Common myeloid progenitor, CD34-positive (primary cell): Measurements from ENCODE around the gene SLCO2B1.

Experiments used
- CTCF ChIA-PET: fragments of 350-600 bp; sonication (Branson Sonifier 250); formaldehyde crosslinking; loops from one replicate; lab custom pipeline; 2021; ENCODE audit warnings: antibody characterized with exemption; lab: Charles Lee
- POLR2A ChIA-PET: fragments of 350-600 bp; sonication (Branson Sonifier 250); formaldehyde crosslinking; loops from one replicate; lab custom pipeline; 2021; ENCODE audit warnings: antibody characterized with exemption; lab: Charles Lee
- DNase-seq, 3 donors: peaks; one replicate each; pipeline versions ENCODE4 v3.0.0 to v3.0.0-alpha.2; 2013
- H3K27ac ChIP-seq, 2 experiments: 1 replicate in 1 of 2; 2 replicates in 1 of 2; pipeline ENCODE4 v1.7.0; 2013; ENCODE audit warnings: inconsistent platforms in 2 of 2, low read length in 2 of 2, mild to moderate bottlenecking in 2 of 2, low read depth in 1 of 2, moderate library complexity in 1 of 2; ENCODE audit not compliant: severe bottlenecking in 2 of 2, insufficient read depth in 1 of 2, poor library complexity in 1 of 2
- H3K27me3 ChIP-seq, 5 experiments: replicated peaks in 2 of 5; 1 replicate in 3 of 5; 2 replicates in 2 of 5; pipeline versions ENCODE4 v1.6.1 to v1.7.0; 2013; ENCODE audit warnings: low read length in 4 of 5, mild to moderate bottlenecking in 2 of 5, moderate library complexity in 2 of 5, inconsistent platforms in 1 of 5; ENCODE audit not compliant: insufficient read depth in 5 of 5, control insufficient read depth in 4 of 5
- H3K36me3 ChIP-seq, 4 experiments: 1 replicate in 2 of 4; 2 replicates in 2 of 4; pipeline versions ENCODE4 v1.6.1 to v1.7.0; 2013; ENCODE audit warnings: low read length in 3 of 4, control low read depth in 1 of 4, mild to moderate bottlenecking in 1 of 4; ENCODE audit not compliant: control insufficient read depth in 4 of 4, insufficient read depth in 4 of 4
- H3K4me1 ChIP-seq, 4 experiments: 1 replicate in 3 of 4; 2 replicates in 1 of 4; pipeline versions ENCODE4 v1.6.1 to v1.7.1; 2013; ENCODE audit warnings: low read length in 3 of 4, mild to moderate bottlenecking in 3 of 4, control low read depth in 1 of 4, inconsistent platforms in 1 of 4, moderate library complexity in 1 of 4; ENCODE audit not compliant: control insufficient read depth in 4 of 4, insufficient read depth in 4 of 4; ENCODE audit errors: control extremely low read depth in 1 of 4
- H3K4me3 ChIP-seq, 7 experiments: 1 replicate in 4 of 7; 2 replicates in 3 of 7; pipeline versions ENCODE4 v1.5.1 to v1.7.0; 2013; ENCODE audit warnings: mild to moderate bottlenecking in 7 of 7, low read length in 6 of 7, moderate library complexity in 6 of 7, inconsistent platforms in 2 of 7, low read depth in 2 of 7, control low read depth in 1 of 7; ENCODE audit not compliant: insufficient read depth in 4 of 7, control insufficient read depth in 1 of 7; ENCODE audit errors: extremely low read depth in 1 of 7
- H3K9me3 ChIP-seq, 5 experiments: 1 replicate in 4 of 5; 2 replicates in 1 of 5; pipeline versions ENCODE4 v1.6.1 to v1.7.1; 2013; ENCODE audit warnings: low read length in 4 of 5, mild to moderate bottlenecking in 2 of 5, inconsistent platforms in 1 of 5, low read depth in 1 of 5, moderate library complexity in 1 of 5; ENCODE audit not compliant: control insufficient read depth in 4 of 5, insufficient read depth in 2 of 5; ENCODE audit errors: control extremely low read depth in 1 of 5
- WGBS: methylation state at CpG from one replicate; pipeline ENCODE4 v1.1.5; 2013; ENCODE audit not compliant: insufficient coverage; 5-methylcytosine and 5-hydroxymethylcytosine counted together

Gene SLCO2B1

GRCh38 chr11:75238595-75239440, 87.9 kb downstream of the SLCO2B1 start:
- WGBS, result 93% methylated on average over 8 of the region's 9 CpGs
- CTCF ChIA-PET, result interaction anchor here (1.1 to 15.7 kb wide), 5 partner anchors 10 to 102 kb away, joined by 3 to 239 read pairs (median 3); partner anchors contain the start of gene SLCO2B1

GRCh38 chr11:75239531-75240290, 88.8 kb downstream of the SLCO2B1 start:
- POLR2A ChIA-PET, result no interaction called here
- H3K4me3 ChIP-seq, result no peak overlapping the region
- H3K36me3 ChIP-seq, result no peaks in the 10 kb centered on the region
- H3K4me1 ChIP-seq, result peaks cover 0 to 21% (median 18%) of the 10 kb centered on the region in 4 experiments
- WGBS, result 57% methylated on average over 10 of the region's 10 CpGs
- no peak for DNase-seq
- peaks cover 0 to 69% (median 47%) of the 10 kb centered on the region in 5 experiments for H3K27me3 ChIP-seq
- CTCF ChIA-PET, result interaction anchor here (1.0 to 15.7 kb wide), 5 partner anchors 9 to 96 kb away, joined by 3 to 239 read pairs (median 3); partner anchors contain the start of gene SLCO2B1
- no peaks in the 10 kb centered on the region for H3K9me3 ChIP-seq
- H3K27ac ChIP-seq, result no peak overlapping the region

More at GRCh38 chr11:75238595-75239440, 87.9 kb downstream of the SLCO2B1 start:
- Histone ChIP-seq H3K27ac (no peak overlapping the region), H3K36me3 (no peaks in the 10 kb centered on the region), H3K27me3 (peaks cover 0 to 60% (median 38%) of the 10 kb centered on the region in 5 experiments), H3K9me3 (no peaks in the 10 kb centered on the region), H3K4me3 (no peak overlapping the region), H3K4me1 (peaks cover 0 to 21% (median 18%) of the 10 kb centered on the region in 4 experiments)
- no peak for DNase-seq
- POLR2A ChIA-PET, result no interaction called here

GRCh38 chr11:75240311-75241035, 89.6 kb downstream of the SLCO2B1 start, which contains the start of gene TPBGL:
Gene TPBGL (plus strand): TSS chr11:75240774. CDS start chr11:75241050, 276 bp downstream.
- ChIA-PET POLR2A (no interaction called here), CTCF (interaction anchor here (0.8 to 15.7 kb wide), 11 partner anchors 8 to 102 kb away, joined by 3 to 239 read pairs (median 4); partner anchors contain the start of gene SLCO2B1)
- under 1% methylated on average over 43 of the region's 58 CpGs for WGBS
- Histone ChIP-seq H3K27me3 (peaks cover 0 to 73% (median 45%) of the 10 kb centered on the region in 5 experiments), H3K36me3 (no peaks in the 10 kb centered on the region), H3K9me3 (no peaks in the 10 kb centered on the region), H3K27ac (no peak within 1 kb of the TSS), H3K4me1 (peaks cover 0 to 21% (median 18%) of the 10 kb centered on the region in 4 experiments), H3K4me3 (peak within 1 kb of the TSS; percentile 13 to 79 (median 62))
- DNase-seq, result peak in 1 of 3 donors; percentile 22

GRCh38 chr11:75241036-75241905, 90.4 kb downstream of the SLCO2B1 start:
- peak overlapping the region; percentile 13 to 79 (median 62) for H3K4me3 ChIP-seq
- CTCF ChIA-PET, result interaction anchor here (0.7 to 15.7 kb wide), 15 partner anchors 10 to 103 kb away, joined by 3 to 239 read pairs (median 6); no protein-coding TSS in a partner anchor
- POLR2A ChIA-PET, result no interaction called here
- WGBS, result under 1% methylated on average over 129 of the region's 140 CpGs
- H3K27ac ChIP-seq, result no peak overlapping the region
- peaks cover 0 to 21% (median 18%) of the 10 kb centered on the region in 4 experiments for H3K4me1 ChIP-seq
- H3K9me3 ChIP-seq, result no peaks in the 10 kb centered on the region
- peaks cover 0 to 75% (median 50%) of the 10 kb centered on the region in 5 experiments for H3K27me3 ChIP-seq
- DNase-seq, result peak; percentile 73 to 86 (median 85)
- no peaks in the 10 kb centered on the region for H3K36me3 ChIP-seq

- POLR2A ChIA-PET, result no interaction called here
- H3K4me1 ChIP-seq, result peaks cover 0 to 21% (median 18%) of the 10 kb centered on the region in 4 experiments
- WGBS, result 10% methylated on average over 68 of the region's 72 CpGs
- H3K9me3 ChIP-seq, result no peaks in the 10 kb centered on the region
- H3K36me3 ChIP-seq, result no peaks in the 10 kb centered on the region
- H3K27ac ChIP-seq, result no peak overlapping the region
- H3K4me3 ChIP-seq, result peak overlapping the region; percentile 13 to 79 (median 62)
- no peak for DNase-seq
- peaks cover 0 to 70% (median 50%) of the 10 kb centered on the region in 5 experiments for H3K27me3 ChIP-seq
- CTCF ChIA-PET, result interaction anchor here (0.6 to 15.7 kb wide), 18 partner anchors 9 to 220 kb away, joined by 3 to 239 read pairs (median 6); no protein-coding TSS in a partner anchor
Measured at GRCh38 chr11:75241906-75242644, 91.2 kb downstream of the SLCO2B1 start.
